GM15510 (cell line): ENCODE measurements around the gene VWA3A.

Experiments used
- POLR2A ChIP-seq: IDR thresholded peaks from 3 replicates; pipeline ENCODE4 v1.6.1; 2011; ENCODE audit warnings: borderline replicate concordance; ENCODE audit not compliant: insufficient read length; ENCODE audit errors: extremely low read depth

The VWA3A gene

DNA sequence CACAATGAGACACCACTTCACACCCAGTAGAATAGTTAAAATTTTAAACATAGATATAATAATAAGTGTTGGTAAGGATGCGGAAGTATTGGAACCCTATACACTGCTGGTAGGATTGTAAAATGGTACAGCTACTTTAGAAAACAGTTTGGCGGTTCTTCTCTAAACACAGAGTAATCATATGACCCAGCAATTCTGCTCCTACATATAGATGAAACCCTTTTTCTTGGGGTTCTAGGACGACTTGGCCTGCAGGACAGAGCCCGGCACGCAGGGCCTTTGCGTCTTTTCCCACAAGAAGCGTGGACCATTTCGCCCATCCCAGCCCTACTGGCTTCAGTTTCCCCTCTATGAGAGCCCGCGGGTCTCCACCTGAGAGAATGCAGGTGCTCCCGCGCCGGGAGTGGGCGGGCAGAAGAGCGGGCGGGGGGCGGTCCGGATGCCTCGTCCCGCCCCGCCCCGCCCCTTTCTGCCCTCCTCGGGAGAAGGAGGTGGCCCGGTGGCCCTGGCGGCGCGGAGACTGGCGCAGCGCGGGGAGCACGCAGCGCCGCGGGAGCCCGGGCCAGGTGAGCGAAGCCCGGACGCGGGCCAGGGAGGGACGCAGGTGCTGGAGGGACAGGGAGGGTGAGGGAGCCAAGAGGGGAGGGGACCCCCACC, 69.8 kb downstream of the VWA3A start, which contains the start of gene SDR42E2:
TSS of gene SDR42E2 (plus strand) at position 508 of the 657 bp plus-strand sequence. CDS start 3,077 bp downstream, outside the sequence.
- TF ChIP-seq POLR2A: no peak

DNA sequence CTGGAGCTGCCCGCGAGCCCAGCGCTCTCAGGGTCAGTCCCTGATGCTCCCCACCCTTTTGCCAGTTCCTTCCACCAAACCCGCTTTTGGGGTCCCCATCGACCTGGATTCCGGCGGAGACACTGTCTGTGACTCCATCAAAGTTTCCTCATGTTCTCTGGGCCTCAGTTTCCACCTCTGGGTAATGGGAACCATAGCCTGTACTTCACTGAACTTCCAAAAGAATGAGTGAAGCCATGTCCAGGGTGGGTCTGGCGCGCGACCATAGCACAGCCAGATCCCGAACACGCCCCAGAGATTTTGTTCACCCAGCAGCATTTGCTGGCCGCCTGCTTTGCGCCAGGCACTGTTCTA, 70.3 kb downstream of the VWA3A start:
- no peak for TF ChIP-seq POLR2A

DNA sequence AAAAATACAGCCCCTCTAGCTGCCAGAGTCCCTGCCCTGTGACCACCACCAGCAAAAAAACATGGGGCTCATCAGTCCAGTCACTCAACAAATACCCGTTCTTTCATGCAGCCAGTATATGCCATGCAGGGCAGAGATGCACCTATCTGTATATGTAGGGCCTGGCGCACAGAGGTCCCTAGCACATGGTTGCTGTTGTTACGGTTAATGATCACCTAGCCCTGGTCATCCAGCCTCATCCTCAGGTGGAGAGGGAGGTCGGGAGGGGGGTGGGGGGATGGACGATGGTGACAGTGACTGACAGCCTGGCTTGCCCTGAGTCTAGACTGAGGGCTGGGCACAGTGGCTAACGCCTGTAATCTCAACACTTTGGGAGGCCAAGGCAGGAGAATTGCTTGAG, 71.5 kb downstream of the VWA3A start:
- no peak for TF ChIP-seq POLR2A

DNA sequence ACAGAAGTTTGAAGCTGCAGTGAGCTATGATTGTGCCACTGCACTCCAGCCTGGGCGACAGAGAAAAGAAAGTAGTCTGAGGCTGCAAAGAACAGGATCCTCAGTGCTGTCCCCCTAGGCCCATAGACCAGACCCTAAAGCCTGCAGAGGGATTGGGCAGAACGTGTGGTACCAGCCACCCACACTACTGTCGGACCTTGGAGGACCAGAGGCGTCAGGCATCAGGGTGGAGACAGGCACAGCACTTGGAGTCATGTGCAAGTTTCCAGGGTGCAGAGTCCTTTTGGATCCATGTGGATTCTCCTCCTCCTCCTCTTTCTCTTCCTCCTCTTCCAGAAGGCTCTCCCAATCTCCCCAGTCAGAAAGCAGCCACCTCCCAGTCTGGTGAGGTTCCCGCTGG, 72.1 kb downstream of the VWA3A start:
- no peak for TF ChIP-seq POLR2A

DNA sequence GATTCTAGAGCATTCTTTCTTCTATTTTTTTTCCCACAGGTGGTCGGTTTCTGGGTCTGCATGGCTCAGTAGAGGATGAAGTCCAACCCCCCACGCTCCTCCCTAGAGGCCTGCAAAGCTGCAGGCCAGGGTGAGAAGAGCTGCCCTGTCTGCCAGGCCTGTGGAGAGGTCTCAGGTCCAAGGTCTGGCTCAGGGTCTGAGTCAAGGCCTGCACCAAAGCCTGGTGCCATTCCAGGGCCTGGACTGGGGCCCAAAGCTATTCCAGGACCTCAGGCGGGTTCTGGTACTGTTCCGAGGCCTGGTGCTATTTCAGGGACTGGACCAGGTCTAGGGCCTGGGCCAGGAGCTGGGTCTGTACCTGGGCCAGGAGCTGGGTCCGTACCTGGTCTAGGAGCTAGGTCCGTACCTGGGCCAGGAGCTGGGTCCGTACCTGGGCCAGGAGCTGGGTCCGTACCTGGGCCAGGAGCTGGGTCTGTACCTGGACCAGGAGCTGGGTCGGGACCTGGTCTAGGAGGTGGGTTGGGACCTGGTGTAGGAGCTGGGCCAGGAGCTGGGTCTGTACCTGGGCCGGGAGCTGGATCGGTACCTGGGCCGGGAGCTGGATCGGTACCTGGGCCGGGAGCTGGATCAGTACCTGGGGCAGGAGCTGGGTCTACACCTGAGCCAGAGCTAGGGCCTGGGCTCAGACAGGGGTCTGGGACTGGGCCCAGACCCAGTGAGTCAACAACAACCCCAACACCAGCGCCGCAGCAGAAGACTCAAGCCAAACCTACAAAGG, 73.4 kb downstream of the VWA3A start:
- TF ChIP-seq POLR2A: no peak

DNA sequence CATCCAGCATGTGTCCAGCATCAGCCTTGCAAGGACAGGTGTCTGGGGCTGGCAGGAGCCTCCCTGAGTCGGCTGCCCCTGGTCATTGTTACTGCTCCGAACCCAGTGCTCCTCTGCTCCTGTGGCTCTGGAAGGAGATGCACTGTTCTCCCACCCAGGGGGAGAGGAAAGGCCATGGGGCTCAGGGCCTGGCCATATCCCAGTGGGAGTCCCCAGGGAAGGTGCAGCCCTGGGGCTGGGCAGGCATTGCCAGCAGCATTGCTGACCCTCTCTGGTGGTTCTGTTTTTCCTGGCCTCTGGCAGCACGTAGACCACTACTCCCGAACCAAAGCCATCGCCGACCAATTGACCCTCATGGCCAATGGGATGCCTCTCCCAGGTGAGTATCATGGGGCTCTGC, 79.6 kb downstream of the VWA3A start:
- TF ChIP-seq POLR2A: no peak

DNA sequence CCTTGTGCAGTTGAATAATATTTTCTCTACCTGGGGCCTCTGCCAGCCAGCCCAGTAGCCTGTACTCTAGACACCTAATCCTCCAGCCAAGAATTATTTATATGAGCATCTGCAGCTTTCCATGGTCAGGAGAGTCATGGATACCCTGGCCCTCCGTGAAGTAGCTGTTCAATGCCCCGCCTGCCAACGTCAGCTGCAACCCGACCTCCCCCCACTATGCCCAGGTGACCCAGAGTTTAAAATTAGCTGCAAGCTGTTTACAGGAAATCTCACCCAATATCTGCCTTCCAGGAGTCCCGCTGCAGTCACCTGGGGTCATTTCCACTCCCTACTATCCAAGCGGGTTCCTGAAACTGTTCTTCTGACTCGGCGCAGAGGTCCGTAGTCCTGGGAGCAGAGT, 82.3 kb downstream of the VWA3A start:
- TF ChIP-seq POLR2A: no peak

DNA sequence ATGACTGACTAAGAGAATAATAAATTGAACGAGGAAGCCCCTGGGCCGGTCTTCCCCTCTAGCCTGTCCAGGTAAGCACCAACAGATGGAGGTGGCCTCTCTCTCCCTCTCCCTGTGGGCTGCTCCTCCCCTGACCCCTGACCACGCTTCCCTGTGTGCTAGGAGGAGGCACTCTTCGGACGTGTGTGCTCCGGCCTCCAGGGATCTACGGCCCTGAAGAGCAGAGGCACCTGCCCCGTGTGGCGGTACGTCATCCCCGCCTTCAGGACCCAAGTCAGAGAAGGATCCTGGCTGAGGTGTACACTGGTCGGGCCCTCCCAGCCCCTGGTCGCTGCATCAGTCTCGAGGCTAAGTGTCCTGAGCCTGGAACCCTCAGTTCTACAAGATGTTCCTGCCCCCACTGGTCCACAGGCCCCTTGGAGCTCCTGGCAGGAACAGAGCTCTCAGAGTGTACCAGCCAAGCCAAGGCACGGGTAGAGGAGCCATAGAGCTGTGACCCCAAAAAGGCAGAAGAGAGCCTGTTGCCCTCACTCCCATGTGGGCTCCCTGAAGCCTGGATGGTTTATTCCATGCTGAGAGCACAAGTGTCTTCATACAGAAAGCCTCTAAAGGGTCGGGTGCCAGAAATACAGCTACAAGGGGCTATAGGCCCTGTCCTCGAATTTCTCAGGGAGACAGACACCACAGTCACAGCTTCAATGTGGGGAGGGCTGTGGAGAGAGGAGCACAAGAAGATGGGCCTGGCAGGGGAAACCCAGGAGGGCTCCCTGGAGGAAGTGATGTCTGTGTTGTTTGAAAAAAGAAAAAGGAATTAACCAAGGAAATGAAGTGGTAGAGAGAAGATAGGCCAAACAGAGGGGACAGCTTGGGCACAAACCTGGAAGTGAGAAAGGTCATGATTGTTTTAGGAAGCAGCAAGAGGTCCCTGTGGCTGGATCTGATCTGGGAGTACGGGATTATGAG, 85.9 kb downstream of the VWA3A start:
- TF ChIP-seq POLR2A: no peak

DNA sequence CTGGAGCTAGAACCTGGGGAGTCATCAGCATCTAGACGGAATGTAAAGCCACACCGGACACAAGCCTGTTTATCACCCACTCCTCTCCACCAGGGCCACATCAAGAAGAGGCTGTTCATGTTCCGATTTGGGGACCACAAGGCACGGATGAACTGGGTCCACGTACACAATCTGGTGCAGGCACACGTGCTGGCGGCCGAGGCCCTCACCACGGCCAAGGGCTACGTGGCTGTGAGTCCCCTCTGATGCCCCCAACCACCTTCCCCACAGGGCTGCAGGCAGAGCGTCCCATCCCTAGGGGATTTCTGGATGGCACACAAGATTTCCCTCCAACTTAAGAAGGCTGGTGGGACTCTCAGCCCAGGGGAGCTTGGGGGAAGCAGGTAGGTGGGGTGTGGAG, 89.1 kb downstream of the VWA3A start:
- no peak for TF ChIP-seq POLR2A

DNA sequence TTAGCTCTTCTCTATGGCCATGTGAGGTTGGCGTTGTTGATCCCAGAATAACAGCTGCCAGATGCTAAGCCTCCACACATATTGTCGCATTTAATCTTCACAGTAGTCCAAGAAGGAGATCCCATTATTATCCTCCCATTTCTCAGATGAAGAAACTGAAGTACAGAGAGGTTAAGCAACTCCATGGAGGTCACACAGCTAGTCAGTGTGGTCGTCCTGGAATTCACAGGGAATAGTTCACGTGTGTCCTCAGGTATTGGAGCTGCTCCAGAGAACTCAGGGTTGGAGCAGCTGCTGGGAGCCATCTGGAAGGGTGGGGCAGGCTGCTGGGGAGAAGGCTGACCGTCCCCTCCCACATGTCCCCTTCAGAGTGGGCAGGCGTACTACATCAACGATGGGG, 89.5 kb downstream of the VWA3A start:
- no peak for TF ChIP-seq POLR2A

DNA sequence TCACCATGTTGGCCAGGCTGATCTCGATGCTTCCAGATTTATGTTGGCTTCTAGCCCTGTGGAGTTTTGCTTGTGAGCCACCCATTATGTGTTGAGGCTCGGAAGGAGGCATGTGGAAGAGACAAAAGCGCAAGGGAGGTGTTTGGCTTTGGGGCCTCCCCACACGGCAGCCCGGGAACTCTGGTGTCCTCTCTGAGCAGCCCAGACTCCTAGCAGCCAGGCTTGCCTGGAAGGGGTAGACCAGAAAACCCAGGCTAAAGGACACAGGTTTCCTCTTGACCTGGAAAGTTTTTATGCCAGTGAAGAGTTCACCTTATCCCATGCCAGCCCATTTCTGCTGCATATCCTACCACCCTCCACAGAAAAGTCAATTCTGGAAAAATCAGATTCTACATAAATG, 91.0 kb downstream of the VWA3A start:
- no peak for TF ChIP-seq POLR2A

DNA sequence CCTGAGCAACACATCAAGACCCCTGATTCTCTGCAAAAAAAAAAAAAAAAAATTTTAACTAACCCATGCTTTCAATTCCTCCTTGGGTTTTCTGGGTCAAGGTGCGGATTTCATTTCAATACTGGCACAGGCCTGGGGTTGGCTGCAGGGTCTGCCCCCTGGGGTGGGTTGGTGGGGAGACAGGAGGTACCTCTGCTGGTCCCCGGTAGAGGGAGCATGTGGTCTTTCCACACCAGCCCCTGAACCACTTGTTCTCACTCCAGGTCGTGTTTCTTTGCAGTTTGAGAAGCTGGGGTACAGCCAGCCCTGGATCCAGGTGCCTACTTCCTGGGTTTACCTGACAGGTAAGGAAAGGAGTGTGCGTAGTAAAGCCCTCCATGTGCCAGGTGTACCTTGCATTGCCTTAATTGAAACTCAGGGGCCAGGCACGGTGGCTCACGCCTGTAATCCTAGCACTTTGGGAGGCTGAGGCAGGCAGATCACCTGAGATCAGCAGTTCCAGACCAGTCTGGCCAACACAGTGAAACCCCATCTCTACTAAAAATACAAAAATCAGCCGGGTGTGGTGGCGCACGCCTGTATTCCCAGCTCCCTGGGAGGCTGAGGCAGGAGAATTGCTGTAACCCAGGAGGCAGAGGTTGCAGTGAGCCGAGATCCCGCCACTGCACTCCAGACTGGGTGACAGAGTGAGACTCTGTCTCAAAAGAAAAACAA, 91.7 kb downstream of the VWA3A start:
- no peak for TF ChIP-seq POLR2A

DNA sequence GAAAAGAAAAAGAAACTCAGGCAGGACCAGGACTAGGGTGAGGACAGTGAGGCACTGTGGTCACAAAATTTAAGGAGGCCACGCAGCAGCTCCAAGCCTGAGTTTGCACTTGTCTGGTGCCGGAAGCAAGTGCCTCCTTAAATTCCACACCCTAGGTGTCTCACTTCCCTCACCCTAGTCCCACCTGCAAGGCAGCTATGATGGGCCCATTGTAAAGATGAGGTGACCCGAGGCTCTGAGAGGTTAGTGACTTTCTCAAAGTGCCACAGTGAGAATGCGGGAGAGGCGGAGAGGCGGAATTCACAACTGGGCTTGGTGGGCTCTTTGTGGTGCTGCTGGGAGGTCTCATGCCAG, 92.3 kb downstream of the VWA3A start:
- TF ChIP-seq POLR2A: no peak

DNA sequence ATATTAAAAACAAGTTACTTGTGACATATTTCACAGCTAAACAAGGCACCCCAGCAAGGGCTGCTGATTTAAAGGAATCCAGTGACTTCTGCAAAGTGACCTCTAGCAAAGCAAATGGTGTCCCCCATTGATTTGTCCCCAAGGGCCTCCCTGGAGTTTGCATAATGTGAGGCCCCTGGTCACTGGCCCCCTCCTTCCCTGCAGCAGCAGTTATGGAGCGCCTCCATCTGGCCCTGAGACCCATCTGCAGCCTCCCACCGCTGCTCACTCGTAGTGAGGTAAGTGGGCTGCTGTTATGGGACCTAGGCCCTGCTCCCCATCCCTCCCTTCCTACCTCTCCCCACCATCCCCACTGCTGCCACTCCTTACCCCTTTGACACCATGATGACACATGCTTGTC, 94.2 kb downstream of the VWA3A start:
- no peak for TF ChIP-seq POLR2A

DNA sequence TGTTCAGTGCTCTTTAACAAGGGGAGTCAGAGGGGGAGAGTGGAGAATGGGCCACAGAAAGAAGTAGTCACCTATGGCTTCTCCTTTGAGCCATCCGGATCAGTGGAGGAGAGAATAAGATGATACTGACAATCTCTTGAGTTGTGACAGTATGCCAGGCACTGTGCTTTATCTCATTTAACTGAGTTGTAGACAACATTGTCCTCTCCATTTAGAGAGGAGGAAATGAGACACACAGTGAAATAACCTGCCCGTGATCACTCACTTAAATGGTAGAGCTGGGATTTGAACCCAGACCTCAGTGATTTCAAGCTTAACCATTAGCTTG, 95.9 kb downstream of the VWA3A start:
- no peak for TF ChIP-seq POLR2A
